Activated naive CD8-positive, alpha-beta T cell (primary cell): ENCODE results near the gene DAGLA.
"Not testable (repeated sequence)": the region's sequence is repeated elsewhere in the genome, so short reads cannot be mapped to it uniquely, and the experiment has no call there.

Experiments
- H3K27ac Mint-ChIP-seq: one replicate; pipeline ENCODE4 v1.8.0; 2021; ENCODE audit warnings: mixed read lengths
- H3K27me3 Mint-ChIP-seq: one replicate; pipeline ENCODE4 v1.8.0; 2021; ENCODE audit warnings: mixed read lengths
- H3K36me3 Mint-ChIP-seq: one replicate; pipeline ENCODE4 v1.8.0; 2021; ENCODE audit warnings: mixed read lengths
- H3K4me1 Mint-ChIP-seq: one replicate; pipeline ENCODE4 v1.8.0; 2021; ENCODE audit warnings: low read depth, mixed read lengths
- H3K4me3 Mint-ChIP-seq: one replicate; pipeline ENCODE4 v1.8.0; 2021; ENCODE audit warnings: mild to moderate bottlenecking, mixed read lengths
- H3K9me3 Mint-ChIP-seq: one replicate; pipeline ENCODE4 v1.8.0; 2021; ENCODE audit warnings: low read depth, mixed read lengths

The DAGLA gene

DNA sequence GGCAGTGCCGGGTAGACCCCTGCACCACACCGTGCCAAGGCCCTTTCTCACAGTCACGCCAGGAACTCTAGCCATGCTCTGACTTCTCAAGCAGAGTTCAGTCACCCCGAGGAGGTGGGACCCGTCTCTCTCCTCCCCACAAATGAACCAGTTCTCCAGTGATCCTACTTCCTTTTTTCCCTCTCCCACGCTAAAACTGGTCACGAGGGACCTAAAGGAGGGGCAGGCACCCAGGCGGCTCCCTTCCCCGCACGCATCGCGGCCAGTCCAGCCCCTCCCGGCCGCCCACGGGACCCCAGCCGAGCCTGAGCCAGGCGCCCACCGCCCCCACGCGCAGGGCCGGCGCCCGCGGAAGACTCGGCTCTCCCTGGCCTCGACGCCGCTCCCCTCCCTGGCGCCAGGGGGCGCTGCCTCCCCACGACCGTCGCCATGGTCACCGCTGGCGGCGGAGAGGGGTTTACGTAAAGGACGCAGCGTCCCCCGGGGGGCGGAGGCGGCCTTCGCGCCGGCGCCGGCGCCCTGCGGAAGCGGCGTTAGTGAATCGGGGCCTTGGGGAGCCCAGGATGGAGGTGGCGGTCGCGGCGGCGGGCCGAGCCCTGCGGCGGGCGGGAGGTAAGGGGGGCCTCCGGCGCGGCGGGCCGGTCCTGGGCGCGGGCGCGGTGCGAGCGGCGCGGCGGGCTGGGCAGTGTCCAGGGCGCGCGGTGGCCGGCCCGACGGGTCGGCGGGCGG is at the start of gene DAGLA:
TSS of gene DAGLA (plus strand) at position 499 of the 729 bp plus-strand sequence. CDS start 39,765 bp downstream, outside the sequence.
- Mint-ChIP-seq H3K27ac (no peak within 1 kb of the TSS), H3K9me3 (no peaks in the 10 kb centered on the region), H3K27me3 (peaks cover 3% of the 10 kb centered on the region), H3K4me1 (peaks cover 11% of the 10 kb centered on the region), H3K4me3 (peak within 1 kb of the TSS; percentile 81), H3K36me3 (no peaks in the 10 kb centered on the region)

- no peaks in the 10 kb centered on the region for H3K4me1 Mint-ChIP-seq
- no peaks in the 10 kb centered on the region for H3K36me3 Mint-ChIP-seq
- H3K4me3 Mint-ChIP-seq, result no peak overlapping the region
- H3K27ac Mint-ChIP-seq, result no peak overlapping the region
- no peaks in the 10 kb centered on the region for H3K27me3 Mint-ChIP-seq
- no peaks in the 10 kb centered on the region for H3K9me3 Mint-ChIP-seq
These were observed 48.1 kb upstream of the DAGLA start for GRCh38 chr11:61632096-61632495.

DNA sequence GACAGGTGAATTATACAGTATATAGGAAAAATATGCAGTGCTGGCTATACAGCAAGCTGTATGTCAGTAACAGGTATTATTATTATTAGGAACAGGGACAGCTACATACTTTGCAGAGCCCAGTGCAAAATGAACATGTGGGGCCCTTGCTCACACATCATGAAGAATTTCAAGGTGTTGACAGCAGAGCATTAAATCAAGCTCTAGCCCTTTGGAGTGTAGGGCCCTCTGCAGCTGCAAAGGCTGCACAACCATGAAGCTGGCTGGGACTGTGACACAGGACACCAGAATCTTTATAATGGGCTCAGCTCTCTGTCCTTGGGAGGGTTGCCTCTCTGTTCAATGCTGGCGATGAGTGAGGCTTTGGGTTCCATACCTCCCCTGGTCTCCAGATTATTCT is 44.9 kb upstream of the DAGLA start:
- Mint-ChIP-seq H3K4me1 (no peaks in the 10 kb centered on the region), H3K27ac (no peak overlapping the region), H3K36me3 (no peaks in the 10 kb centered on the region), H3K9me3 (no peaks in the 10 kb centered on the region), H3K4me3 (no peak overlapping the region), H3K27me3 (no peaks in the 10 kb centered on the region)

- no peaks in the 10 kb centered on the region for H3K4me1 Mint-ChIP-seq
- H3K9me3 Mint-ChIP-seq, result no peaks in the 10 kb centered on the region
- H3K36me3 Mint-ChIP-seq, result no peaks in the 10 kb centered on the region
- H3K4me3 Mint-ChIP-seq, result no peak overlapping the region
- no peak overlapping the region for H3K27ac Mint-ChIP-seq
- H3K27me3 Mint-ChIP-seq, result no peaks in the 10 kb centered on the region
These were observed 44.4 kb upstream of the DAGLA start for GRCh38 chr11:61635787-61636186.

DNA sequence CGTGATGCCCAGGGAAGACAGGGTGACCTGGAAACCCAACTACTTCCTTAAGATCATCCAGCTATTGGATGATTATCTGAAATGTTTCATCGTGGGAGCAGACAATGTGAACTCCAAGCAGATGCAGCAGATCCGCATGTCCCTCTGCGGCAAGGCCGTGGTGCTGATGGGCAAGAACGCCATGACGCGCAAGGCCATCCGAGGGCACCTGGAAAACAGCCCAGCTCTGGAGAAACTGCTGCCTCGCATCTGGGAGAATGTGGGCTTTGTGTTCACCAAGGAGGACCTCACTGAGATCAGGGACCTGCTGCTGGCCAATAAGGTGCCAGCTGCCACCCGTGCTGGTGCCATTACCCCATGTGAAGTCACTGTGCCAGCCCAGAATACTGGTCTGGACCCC is 43.5 kb upstream of the DAGLA start:
- peaks cover 3% of the 10 kb centered on the region for H3K27me3 Mint-ChIP-seq
- H3K4me1 Mint-ChIP-seq, result no peaks in the 10 kb centered on the region
- no peaks in the 10 kb centered on the region for H3K9me3 Mint-ChIP-seq
- H3K36me3 Mint-ChIP-seq, result no peaks in the 10 kb centered on the region
- no peak overlapping the region for H3K4me3 Mint-ChIP-seq
- H3K27ac Mint-ChIP-seq, result no peak overlapping the region

GRCh38 chr11:61637277-61637676 is 42.9 kb upstream of the DAGLA start:
- H3K9me3 Mint-ChIP-seq, result no peaks in the 10 kb centered on the region
- H3K36me3 Mint-ChIP-seq, result no peaks in the 10 kb centered on the region
- H3K4me1 Mint-ChIP-seq, result no peaks in the 10 kb centered on the region
- H3K4me3 Mint-ChIP-seq, result no peak overlapping the region
- H3K27me3 Mint-ChIP-seq, result peaks cover 3% of the 10 kb centered on the region
- H3K27ac Mint-ChIP-seq, result no peak overlapping the region

DNA sequence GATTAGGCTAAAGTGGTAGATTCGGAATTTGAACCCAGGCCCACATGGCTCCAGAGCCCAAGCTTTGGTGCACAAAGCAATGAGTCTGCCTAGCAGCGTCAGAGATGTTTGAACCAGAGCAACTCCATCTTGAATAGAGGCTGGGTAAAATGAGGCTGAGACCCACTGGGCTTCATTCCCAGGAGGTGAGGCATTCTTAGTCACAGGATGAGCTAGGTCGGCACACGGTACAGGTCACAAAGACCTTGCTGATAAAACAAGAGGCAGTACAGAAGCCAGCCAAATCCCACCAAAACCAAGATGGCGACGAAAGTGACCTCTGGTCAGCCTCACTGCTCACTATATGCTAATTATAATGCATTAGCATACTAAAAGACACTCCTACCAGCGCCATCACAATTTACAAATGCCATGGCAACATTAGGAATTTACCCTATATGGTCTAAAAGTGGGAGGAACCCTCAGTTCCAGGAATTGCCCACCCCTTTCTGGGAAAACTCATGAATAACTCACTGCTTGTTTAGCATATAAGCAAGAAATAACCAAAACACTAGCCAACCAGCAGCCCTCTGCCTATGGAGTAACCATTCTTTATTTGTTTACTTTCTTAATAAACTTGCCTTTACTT is 40.3 kb upstream of the DAGLA start:
- Mint-ChIP-seq H3K36me3 (no peaks in the 10 kb centered on the region), H3K4me3 (no peak overlapping the region), H3K9me3 (no peaks in the 10 kb centered on the region), H3K4me1 (no peaks in the 10 kb centered on the region), H3K27ac (no peak overlapping the region), H3K27me3 (peaks cover 3% of the 10 kb centered on the region)

DNA sequence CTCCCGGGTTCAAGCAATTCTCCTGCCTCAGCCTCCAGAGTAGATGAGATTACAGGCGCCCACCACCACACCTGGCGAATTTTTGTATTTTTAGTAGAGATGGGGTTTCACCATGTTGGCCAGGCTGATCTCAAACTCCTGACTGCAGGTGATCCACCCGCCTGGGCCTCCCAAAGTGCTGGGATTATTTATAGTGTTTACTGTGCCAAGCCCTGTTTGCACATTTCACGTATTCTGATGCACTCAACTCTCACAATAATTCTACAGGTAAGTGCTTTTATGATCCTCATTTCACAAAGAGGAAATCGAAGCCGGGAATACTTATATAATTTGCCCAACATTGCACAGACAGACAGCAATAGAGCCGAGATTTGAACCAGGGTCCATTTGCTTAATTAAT is 38.0 kb upstream of the DAGLA start:
- Mint-ChIP-seq H3K4me1 (no peaks in the 10 kb centered on the region), H3K36me3 (no peaks in the 10 kb centered on the region), H3K9me3 (no peaks in the 10 kb centered on the region), H3K4me3 (no peak overlapping the region), H3K27me3 (peaks cover 3% of the 10 kb centered on the region), H3K27ac (no peak overlapping the region)

DNA sequence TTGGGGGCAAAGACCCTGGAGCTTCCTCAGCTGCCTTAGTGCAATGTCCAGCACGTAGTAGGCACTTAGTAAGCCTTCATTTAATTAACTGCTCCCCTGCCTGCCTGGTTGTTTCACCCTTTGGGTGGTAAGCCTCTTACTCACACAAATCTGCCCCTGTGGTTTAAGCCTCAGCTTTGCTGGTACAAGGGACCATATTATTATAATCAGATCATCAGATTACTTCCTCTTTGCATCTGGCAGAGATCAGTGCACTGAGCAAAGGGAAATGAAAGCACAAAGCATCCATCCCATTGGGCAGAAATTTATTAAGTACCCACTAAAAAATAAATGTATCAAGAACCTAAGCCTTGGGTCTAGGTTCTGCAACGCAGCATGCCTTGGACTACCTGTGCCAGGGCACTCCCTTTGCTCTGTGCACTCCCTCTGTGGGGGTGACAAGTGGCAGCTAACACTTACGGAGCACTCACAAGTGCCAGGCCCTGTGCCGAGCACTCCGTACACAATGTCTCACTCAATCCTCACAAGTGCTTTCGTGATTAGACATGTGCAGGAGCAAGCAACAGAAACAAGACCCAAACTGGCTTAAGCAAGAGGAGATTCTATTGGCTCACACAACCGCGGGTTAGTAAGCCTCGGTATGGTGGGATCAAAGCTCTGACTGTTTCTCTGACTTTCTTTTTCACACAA is 34.9 kb upstream of the DAGLA start:
- H3K27me3 Mint-ChIP-seq, result peaks cover 3% of the 10 kb centered on the region
- H3K4me3 Mint-ChIP-seq, result no peak overlapping the region
- no peak overlapping the region for H3K27ac Mint-ChIP-seq
- no peaks in the 10 kb centered on the region for H3K4me1 Mint-ChIP-seq
- no peaks in the 10 kb centered on the region for H3K9me3 Mint-ChIP-seq
- H3K36me3 Mint-ChIP-seq, result no peaks in the 10 kb centered on the region

- Mint-ChIP-seq H3K9me3 (no peaks in the 10 kb centered on the region), H3K27me3 (peaks cover 2% of the 10 kb centered on the region), H3K4me3 (no peak overlapping the region), H3K4me1 (no peaks in the 10 kb centered on the region), H3K27ac (no peak overlapping the region), H3K36me3 (no peaks in the 10 kb centered on the region)
These were observed 32.7 kb upstream of the DAGLA start for GRCh38 chr11:61647529-61647928.

DNA sequence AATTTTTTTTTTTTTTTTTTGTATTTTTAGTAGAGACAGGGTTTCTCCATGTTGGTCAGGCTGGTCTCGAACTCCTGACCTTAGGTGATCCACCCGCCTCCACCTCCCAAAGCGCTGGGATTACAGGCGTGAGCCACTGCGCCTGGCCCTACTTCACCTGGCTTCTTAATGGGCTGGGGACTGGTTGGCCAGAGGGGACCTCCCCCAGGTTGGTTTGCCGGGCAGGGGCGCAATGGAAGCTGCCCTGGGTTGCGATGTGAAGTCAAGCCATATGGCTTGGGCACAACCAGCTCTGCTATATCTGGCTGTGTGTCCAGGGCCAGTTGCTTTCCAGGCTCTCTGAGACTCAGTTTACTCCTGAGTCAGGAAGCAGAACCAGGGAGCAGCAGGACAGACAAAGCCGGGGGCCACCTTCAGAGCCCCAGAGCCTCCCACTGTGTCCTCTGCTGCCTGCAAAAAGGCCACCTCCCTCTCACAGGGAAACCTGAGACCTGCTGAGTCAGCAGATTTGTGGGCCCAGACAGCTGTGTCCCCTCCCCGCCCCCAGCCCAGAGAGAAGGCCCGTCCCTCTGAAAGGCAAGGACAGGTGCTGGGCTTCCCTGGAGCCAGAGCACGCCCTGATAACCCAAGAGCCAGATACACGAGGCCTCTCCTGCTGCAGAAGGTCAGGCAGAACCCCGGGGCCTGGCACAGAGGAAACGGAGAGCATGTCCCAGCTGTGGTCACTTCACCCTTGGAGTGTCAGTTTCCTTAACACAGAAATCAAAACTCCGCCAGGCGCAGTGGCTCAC is 29.2 kb upstream of the DAGLA start:
- H3K27me3 Mint-ChIP-seq, result peaks cover 14% of the 10 kb centered on the region
- no peaks in the 10 kb centered on the region for H3K4me1 Mint-ChIP-seq
- H3K4me3 Mint-ChIP-seq, result no peak overlapping the region
- H3K36me3 Mint-ChIP-seq, result no peaks in the 10 kb centered on the region
- no peak overlapping the region for H3K27ac Mint-ChIP-seq
- H3K9me3 Mint-ChIP-seq, result no peaks in the 10 kb centered on the region

GRCh38 chr11:61652135-61652534 is 28.1 kb upstream of the DAGLA start:
- Mint-ChIP-seq H3K4me3 (no peak overlapping the region), H3K36me3 (no peaks in the 10 kb centered on the region), H3K27me3 (peaks cover 14% of the 10 kb centered on the region), H3K27ac (no peak overlapping the region), H3K4me1 (no peaks in the 10 kb centered on the region), H3K9me3 (no peaks in the 10 kb centered on the region)

DNA sequence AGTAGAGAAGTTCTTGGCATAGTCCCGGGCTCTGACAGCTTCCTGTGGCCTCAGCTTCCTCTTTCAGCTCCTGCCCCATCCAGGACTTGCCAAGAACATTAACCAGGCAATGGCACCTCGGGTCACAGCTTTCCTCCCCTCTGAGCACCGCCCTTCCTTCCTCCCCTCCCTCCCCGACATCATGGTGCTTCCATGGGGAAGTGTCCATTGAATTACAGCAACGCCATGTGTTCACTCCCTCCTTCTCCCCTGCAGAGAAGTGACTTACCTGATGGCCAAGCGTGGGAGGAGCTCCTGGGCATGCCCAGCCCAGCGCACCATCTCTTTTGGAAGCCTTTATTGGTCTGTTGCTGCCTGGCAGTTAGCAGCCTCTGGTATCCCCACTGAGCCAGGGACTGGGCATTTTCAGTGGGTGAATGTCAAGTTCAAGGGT is 25.8 kb upstream of the DAGLA start:
- Mint-ChIP-seq H3K9me3 (no peaks in the 10 kb centered on the region), H3K27ac (no peak overlapping the region), H3K36me3 (no peaks in the 10 kb centered on the region), H3K4me1 (no peaks in the 10 kb centered on the region), H3K4me3 (no peak overlapping the region), H3K27me3 (peaks cover 14% of the 10 kb centered on the region)

- H3K9me3 Mint-ChIP-seq, H3K36me3 Mint-ChIP-seq, H3K27ac Mint-ChIP-seq, H3K4me1 Mint-ChIP-seq, H3K4me3 Mint-ChIP-seq: not testable (repeated sequence)
- peaks cover 16% of the 10 kb centered on the region for H3K27me3 Mint-ChIP-seq
These were observed 24.7 kb upstream of the DAGLA start for GRCh38 chr11:61655266-61656159.
